Measurements from ENCODE around the gene INPP5J.

Gene INPP5J

DNA sequence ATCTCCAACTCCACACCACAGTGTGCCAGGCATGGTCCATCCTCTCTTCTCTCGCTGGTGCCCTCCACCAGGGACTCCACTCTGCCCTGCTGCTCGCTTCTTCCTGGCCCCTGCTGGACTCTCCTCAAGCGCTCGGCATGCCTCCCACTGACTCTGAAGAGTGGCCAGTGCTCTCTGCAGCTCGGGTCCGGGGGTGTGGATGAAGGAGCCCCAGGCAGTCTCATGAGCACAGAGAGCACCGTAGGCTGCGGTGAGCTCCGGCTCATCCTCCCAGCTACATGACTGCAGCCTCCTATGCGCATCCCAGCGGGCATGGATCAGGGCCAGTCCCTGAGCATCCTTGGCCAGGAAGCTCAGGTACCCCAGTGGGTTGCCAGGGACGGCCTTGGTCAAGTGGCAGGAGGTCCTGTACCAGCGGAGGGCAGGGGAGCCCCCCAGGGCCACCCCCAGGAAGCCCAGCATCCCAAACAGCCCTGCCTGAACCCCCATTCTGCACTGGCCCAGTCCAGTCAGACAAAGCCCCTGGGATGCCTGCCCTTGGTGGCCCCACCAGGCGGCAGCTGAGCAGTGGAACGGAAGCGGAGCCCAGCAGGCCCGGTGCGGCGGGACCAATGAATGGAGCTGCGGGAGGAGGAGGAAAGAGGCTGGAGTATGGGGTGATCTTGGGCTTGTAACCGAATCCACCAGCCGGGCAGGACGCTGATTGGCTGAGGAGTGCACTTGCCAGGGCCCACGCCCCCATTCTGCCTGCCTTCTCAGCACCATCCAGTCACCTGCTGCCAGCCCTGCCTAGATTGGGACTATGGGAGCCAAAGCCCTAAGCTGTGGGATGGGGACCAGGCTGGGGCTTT is 17.3 kb downstream of the INPP5J start, which contains the start of gene PLA2G3:
PLA2G3 (minus strand) TSS at position 643 of the 851 bp plus-strand sequence; CDS start at position 489, 154 bp downstream.
- Histone ChIP-seq H3K79me2 (ENCODE audit: control insufficient read depth, low read length) (no peaks in the 10 kb centered on the region), H3K4me1 (ENCODE audit: control insufficient read depth, low read length) (no peaks in the 10 kb centered on the region), H3K4me2 (ENCODE audit: low read length) (no peak within 1 kb of the TSS), H3K9me2 (replicated peaks; ENCODE audit: control insufficient read depth, low read length) (no peaks in the 10 kb centered on the region), H3K27me3 (ENCODE audit: control insufficient read depth, low read length) (peaks cover 2% of the 10 kb centered on the region; the same call in 1 of the 2 replicates), H3K27ac (ENCODE audit: low read depth, low read length) (no peak within 1 kb of the TSS), H4K20me1 (ENCODE audit: control insufficient read depth, insufficient read depth, low read depth, low read length) (no peaks in the 10 kb centered on the region), H3K36me3 (ENCODE audit: control insufficient read depth, low read length) (no peaks in the 10 kb centered on the region), H3F3A (ENCODE audit: control insufficient read depth, insufficient read depth) (no peaks in the 10 kb centered on the region), H3K9me3 (ENCODE audit: control insufficient read depth, insufficient read depth, low read length) (no peaks in the 10 kb centered on the region), H3K4me3 (ENCODE audit: low read length) (no peak within 1 kb of the TSS)
- no peak for TF ChIP-seq EZH2phosphoT487 (IDR thresholded peaks at IDR 0.05; ENCODE audit: borderline replicate concordance, low read length)
- TF ChIP-seq CTCF (IDR thresholded peaks at IDR 0.05; ENCODE audit: low read depth, low read length, poor library complexity, severe bottlenecking), result no peak

GRCh38 chr22:31140746-31141145 is 18.0 kb downstream of the INPP5J start:
- Histone ChIP-seq H3K4me3 (ENCODE audit: low read length) (no peak overlapping the region), H3F3A (ENCODE audit: control insufficient read depth, insufficient read depth) (no peaks in the 10 kb centered on the region), H4K20me1 (ENCODE audit: control insufficient read depth, insufficient read depth, low read depth, low read length) (no peaks in the 10 kb centered on the region), H3K79me2 (ENCODE audit: control insufficient read depth, low read length) (no peaks in the 10 kb centered on the region), H3K9me3 (ENCODE audit: control insufficient read depth, insufficient read depth, low read length) (no peaks in the 10 kb centered on the region), H3K36me3 (ENCODE audit: control insufficient read depth, low read length) (no peaks in the 10 kb centered on the region), H3K9me2 (replicated peaks; ENCODE audit: control insufficient read depth, low read length) (no peaks in the 10 kb centered on the region), H3K27me3 (ENCODE audit: control insufficient read depth, low read length) (peaks cover 2% of the 10 kb centered on the region; the same call in 1 of the 2 replicates), H3K27ac (ENCODE audit: low read depth, low read length) (no peak overlapping the region), H3K4me2 (ENCODE audit: low read length) (no peak overlapping the region), H3K4me1 (ENCODE audit: control insufficient read depth, low read length) (no peaks in the 10 kb centered on the region)
- TF ChIP-seq EZH2phosphoT487 (IDR thresholded peaks at IDR 0.05; ENCODE audit: borderline replicate concordance, low read length) (no peak), CTCF (IDR thresholded peaks at IDR 0.05; ENCODE audit: low read depth, low read length, poor library complexity, severe bottlenecking) (no peak)

- H3F3A ChIP-seq (ENCODE audit: control insufficient read depth, insufficient read depth), result no peaks in the 10 kb centered on the region
- no peak overlapping the region for H3K27ac ChIP-seq (ENCODE audit: low read depth, low read length)
- no peaks in the 10 kb centered on the region for H3K79me2 ChIP-seq (ENCODE audit: control insufficient read depth, low read length)
- no peaks in the 10 kb centered on the region for H4K20me1 ChIP-seq (ENCODE audit: control insufficient read depth, insufficient read depth, low read depth, low read length)
- H3K27me3 ChIP-seq (ENCODE audit: control insufficient read depth, low read length), result peaks cover 2% of the 10 kb centered on the region; the same call in 1 of the 2 replicates
- no peaks in the 10 kb centered on the region for H3K9me2 ChIP-seq (replicated peaks; ENCODE audit: control insufficient read depth, low read length)
- no peak overlapping the region for H3K4me3 ChIP-seq (ENCODE audit: low read length)
- no peaks in the 10 kb centered on the region for H3K36me3 ChIP-seq (ENCODE audit: control insufficient read depth, low read length)
- H3K4me2 ChIP-seq (ENCODE audit: low read length), result no peak overlapping the region
- TF ChIP-seq EZH2phosphoT487 (IDR thresholded peaks at IDR 0.05; ENCODE audit: borderline replicate concordance, low read length), result no peak
- no peak for TF ChIP-seq CTCF (IDR thresholded peaks at IDR 0.05; ENCODE audit: low read depth, low read length, poor library complexity, severe bottlenecking)
- H3K9me3 ChIP-seq (ENCODE audit: control insufficient read depth, insufficient read depth, low read length), result no peaks in the 10 kb centered on the region
- H3K4me1 ChIP-seq (ENCODE audit: control insufficient read depth, low read length), result no peaks in the 10 kb centered on the region
Measured at GRCh38 chr22:31141551-31141950, 18.8 kb downstream of the INPP5J start.
